HG03342 (cell line): Measurements from ENCODE around the gene TMEM186.
"Not testable (repeated sequence)": the region's sequence is repeated elsewhere in the genome, so short reads cannot be mapped to it uniquely, and the experiment has no call there.

Source experiments
- ATAC-seq: cut with Tn5 transposase; IDR thresholded peaks from one replicate; pipeline ENCODE4 v1.9.1; 2021; ENCODE audit warnings: mild to moderate bottlenecking, moderate library complexity; ENCODE audit not compliant: unreplicated experiment

The TMEM186 gene

DNA sequence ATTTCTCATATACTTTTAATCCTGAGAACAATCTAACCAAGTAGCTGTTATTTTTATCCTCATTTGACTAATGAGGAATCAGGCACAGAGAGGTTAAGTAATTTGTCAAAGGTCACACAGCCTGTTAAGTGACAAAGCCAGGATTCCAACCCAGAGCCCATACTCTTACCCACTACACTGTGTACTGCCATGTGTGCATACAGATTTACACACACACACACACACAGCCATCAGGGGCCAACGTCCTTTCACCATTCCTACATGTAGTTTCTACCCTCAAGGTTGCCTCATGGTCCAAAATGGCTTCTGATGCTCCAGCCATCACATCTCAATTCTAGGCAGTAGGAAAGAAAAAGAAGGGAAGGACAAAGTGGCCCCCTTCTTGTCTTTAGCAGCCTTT lies 22.1 kb downstream of the TMEM186 start:
- no peak for ATAC-seq

GRCh38 chr16:8774208-8774607 lies 23.2 kb downstream of the TMEM186 start:
- no peak for ATAC-seq

DNA sequence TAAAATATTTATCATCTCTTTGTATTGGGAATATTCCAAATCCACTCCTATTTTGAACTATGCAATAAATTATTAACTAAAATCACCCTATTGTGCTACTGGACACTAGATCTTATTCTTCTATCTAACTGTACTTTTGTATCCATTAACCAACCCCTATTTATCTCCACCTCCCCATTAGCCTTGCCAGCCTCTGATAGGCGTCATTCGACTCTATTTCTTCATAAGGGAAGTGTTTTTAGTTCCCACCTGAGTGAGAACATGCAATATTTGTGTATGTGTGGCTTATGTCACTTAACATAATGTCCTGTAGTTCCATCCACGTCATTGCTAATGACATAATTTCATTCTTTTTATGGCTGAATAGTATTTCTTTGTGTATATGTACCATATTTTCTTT lies 23.9 kb downstream of the TMEM186 start:
- no peak for ATAC-seq

DNA sequence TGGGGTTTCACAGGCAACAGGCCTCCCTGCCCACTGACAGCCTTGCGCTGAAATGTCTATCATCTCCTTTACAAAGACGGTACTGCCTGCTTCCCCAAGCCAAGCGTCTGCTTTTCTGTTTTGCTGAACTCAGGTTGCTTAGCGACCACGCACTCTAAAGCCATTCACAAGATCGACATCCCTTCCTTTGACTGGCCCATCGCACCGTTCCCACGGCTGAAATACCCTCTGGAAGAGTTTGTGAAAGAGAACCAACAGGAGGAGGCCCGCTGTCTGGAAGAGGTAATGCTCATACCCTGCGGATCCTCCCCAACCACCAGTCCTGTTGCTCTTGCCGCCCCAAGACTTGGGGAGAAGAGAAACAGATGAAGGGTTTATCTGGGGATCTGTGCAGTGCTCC lies 28.7 kb downstream of the TMEM186 start:
- ATAC-seq: no peak

GRCh38 chr16:8768283-8768682 lies 29.2 kb downstream of the TMEM186 start:
- no peak for ATAC-seq

GRCh38 chr16:8767176-8767575 lies 30.3 kb downstream of the TMEM186 start:
- no peak for ATAC-seq

- ATAC-seq: no peak
Measured at GRCh38 chr16:8764525-8765250, 32.8 kb downstream of the TMEM186 start.

DNA sequence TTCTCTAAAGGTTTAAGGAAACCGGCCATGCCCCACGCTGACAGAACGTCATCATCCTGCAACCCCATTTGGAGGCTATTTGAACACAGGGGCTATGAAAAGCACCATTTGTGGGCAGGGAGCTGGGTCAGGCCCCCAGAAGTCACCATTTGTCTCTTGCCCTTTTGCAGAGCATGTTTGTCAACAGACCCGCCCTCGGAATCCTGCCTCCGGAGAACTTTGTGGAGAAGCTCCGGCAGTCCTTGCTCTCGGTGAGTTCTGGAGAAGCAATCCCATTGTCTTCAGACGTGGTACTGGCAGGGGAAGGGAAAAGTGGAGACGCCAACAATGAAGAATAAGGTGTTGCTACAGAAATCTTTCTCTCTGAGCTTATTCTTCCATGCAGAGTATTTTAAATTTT lies 33.5 kb downstream of the TMEM186 start:
- ATAC-seq: no peak

- no peak for ATAC-seq
Measured at GRCh38 chr16:8763083-8763482, 34.4 kb downstream of the TMEM186 start.

GRCh38 chr16:8762254-8762653 lies 35.2 kb downstream of the TMEM186 start:
- no peak for ATAC-seq

DNA sequence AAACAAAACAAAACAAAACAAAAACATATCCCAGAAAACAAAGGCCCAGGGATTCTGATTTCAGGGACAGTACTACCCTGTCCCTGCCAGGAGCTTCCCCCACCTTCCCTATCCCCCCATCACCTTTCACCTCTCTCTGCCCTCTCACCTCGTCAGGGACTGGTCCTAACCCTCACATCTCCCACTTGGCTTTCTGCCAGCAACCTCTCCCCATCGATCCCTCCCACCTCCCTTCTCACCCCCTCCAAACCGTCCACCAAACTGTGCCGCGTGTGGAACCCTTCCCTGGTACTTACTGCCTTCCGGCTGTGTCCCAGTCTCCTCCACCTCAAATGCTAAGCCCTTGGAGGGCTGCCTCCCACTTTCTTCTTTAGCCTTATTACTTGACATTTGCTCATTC lies 36.4 kb downstream of the TMEM186 start:
- ATAC-seq: no peak

DNA sequence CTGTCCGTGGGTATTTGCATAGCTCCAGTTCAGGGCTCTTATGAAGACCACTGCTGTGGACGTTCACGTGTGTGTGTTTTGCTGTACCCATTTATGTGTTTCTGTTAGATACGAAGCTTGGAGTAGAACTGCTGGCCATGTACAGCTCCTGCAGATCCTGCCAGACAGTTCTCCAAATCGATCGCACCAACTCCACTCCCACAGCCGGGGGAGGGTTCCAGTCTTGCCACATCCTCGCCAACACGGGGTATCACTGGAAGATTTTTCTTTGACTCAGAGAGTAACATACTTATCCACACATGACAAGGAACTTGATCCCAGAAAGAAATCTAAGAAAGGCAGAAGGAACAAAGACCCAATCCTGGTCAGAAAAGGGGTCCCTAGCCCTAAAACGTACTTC lies 37.4 kb downstream of the TMEM186 start:
- no peak for ATAC-seq

DNA sequence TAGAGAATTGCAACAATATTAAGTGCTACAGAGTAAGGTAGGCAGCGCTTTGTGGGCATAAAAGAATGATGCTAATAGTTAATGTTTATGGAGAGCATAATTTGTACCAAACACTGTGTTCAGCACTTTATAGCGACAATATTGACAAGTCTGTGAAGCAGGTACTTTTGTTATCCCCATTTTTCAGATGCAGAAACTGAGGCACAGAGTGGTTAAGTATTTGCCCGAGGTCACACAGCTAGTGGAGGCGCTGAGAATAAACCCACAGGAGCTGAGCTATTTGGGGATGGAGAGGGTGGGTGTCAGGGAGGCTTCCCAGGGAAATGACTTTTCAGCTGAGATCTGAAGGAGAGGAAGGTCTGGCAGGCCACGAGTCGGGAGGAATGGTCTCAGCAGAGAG lies 39.4 kb downstream of the TMEM186 start:
- ATAC-seq: no peak

GRCh38 chr16:8756755-8757154 lies 40.7 kb downstream of the TMEM186 start:
- ATAC-seq: no peak

DNA sequence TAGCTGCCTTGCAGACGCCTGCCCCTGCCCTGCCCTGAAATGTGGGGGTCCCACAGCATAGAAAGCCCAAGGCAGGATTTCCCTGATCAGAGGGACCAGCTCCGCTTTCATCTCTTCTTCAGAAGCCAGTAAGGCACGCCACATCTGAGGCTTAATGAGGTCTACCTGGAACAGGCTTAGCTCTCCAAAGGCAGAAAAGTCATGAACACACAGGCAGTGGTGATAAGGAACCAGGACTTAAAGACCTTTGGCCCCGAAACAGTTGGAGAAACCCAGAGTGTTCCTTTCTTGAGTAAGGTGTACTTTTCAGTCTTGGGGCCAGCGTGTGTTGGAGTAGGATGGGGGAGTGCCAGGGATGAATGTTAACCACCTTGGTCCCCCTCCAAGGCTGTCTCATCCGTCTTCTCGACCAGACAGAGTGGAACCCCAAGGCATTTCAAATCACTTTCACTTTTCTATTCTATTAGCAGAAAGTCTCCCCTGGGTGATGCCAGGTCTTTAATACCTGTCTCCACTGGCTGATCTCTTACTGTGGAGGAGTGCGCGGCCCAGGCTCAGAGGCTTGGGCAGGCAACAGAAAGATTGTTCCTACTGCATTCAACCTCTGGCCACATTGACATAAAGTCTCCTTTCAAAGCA lies 43.9 kb downstream of the TMEM186 start:
- no peak for ATAC-seq

DNA sequence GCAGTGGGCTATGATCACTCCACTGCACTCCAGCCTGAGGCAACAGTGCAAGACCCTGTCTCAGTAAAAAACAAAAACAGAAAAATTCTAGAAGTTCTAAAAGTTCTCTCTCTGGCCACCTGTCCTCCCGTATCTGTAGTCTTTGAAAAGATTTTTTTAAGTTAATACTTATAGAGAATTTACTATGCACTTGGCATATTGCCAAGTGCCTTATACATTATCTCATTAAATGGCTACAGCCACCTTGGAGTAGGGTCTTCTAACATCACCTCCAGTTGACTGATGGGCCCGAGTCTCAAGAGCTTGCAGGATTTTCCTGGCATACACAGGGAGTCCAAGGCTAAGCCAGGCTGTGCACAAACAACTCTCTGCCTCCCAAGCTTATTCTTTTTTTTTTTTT lies 44.7 kb downstream of the TMEM186 start:
- ATAC-seq: no peak

GRCh38 chr16:8751481-8752311 lies 45.7 kb downstream of the TMEM186 start:
- ATAC-seq: no peak

DNA sequence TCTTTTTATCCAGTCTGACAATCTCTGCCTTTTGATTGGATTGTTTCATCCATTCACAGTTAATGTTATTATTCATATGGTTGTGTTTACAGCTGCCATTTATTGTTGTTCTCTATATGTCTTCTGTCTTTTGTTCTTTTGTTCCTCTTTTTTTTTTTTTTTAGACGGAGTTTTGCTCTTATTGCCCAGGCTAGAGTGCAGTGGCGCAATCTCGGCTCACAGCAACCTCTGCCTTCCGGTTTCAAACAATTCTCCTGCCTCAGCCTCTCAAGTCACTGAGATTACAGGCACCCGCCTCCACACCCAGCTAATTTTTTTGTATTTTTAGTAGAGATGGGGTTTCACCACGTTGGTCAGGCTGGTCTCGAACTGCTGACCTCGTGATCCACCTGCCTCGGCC lies 48.5 kb downstream of the TMEM186 start:
- ATAC-seq: not testable (repeated sequence)
